HG02623 (cell line): ENCODE data around the gene SLC46A2.

Source experiments
- ATAC-seq: cut with Tn5 transposase; IDR thresholded peaks from one replicate; pipeline ENCODE4 v1.9.1; 2021; ENCODE audit warnings: moderate library complexity; ENCODE audit not compliant: unreplicated experiment

SLC46A2 gene

DNA sequence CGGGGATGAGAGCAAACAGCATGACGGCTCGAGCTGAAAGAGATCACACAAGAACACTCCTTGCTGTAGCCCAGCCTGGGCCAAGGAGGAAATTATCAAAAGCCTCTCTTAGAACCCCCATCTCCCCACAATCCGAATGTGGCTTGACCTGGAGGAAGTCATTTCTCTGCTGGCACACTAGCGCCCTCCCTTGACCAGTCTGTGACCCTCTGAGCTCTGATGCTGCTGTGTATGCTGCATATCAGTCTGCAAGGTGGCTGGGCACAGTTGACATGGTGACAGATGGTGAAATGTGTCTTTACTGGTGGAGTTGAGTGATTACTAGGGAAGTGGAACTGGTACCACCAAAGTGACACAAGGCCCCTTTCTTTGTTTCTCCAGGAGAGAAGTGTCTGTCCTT lies 3.3 kb downstream of the SLC46A2 start:
- no peak for ATAC-seq

DNA sequence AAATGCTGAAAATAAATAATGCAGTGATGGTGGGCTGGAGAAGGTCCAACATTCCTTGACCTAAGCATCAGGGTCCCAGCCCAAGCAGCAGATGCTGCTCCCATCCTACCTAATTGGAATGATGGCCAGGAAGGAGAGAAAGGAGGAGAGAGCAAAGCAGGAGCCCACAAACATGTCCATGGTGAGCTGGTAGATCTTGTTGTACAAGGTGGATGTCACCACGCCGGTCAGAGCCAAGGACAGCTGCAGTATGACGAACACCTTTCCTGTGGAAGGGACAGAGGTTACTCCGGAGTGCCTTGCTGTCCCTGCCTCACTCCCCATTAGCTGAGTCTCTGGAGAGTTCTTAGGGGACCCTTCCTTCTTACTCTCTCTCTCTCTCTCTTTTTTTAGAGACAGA lies 4.3 kb downstream of the SLC46A2 start:
- no peak for ATAC-seq

DNA sequence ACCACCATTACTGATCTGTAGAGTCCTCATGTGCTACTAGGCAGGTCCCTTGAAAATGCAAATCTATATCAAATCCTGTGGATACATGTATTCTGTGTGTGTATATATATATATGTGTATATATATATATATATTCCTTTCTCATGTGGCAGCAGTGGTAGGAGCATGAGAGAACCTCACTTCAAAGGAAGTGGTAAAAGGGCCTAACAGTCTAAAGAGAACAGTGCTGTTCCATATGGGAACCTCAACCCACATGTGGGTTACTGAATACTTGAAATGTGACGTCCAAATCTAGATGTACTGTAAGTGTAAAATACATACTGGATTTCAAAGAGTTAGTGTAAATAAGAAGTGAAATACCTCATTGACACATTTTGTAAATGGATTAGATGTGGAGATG lies 5.4 kb downstream of the SLC46A2 start:
- ATAC-seq = no peak

DNA sequence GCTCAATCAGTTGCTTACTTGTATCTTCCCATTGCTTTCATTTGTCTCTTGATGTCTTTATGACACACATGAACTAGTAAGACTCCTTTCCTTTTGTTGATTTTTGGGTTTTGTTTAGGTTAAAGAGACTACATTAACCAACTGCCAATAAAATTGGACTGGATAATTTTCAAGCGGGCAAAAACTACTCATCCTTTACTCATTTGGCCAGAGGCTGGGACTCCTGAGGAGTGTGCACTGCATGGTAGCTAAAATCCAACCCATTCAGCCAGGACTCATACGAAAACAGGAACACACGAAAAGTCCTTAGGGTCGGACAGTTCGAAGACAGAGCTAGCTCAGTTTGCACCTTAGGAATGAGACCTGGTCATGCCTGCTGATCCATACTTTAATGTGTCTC lies 6.0 kb downstream of the SLC46A2 start:
- ATAC-seq = no peak

DNA sequence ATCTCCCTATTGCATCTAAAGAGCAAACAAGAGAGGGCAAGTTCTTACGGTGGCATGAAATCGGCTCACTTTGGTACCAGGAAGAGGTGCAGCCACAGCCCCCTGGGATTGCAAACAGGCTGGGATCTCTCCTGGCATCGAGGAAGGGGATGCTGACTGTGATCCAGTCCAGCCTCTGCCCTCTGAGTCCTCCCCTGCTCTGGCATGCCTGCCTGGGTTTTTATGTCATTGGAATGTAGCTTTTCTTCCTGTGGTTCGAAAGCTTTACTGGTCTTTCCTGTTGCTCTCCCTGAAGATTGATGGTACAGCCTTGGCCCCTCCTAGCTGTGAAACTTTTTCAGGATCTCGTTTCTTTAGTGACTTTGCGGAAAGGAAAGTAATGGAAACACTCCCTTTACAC lies 6.6 kb downstream of the SLC46A2 start:
- ATAC-seq = no peak

DNA sequence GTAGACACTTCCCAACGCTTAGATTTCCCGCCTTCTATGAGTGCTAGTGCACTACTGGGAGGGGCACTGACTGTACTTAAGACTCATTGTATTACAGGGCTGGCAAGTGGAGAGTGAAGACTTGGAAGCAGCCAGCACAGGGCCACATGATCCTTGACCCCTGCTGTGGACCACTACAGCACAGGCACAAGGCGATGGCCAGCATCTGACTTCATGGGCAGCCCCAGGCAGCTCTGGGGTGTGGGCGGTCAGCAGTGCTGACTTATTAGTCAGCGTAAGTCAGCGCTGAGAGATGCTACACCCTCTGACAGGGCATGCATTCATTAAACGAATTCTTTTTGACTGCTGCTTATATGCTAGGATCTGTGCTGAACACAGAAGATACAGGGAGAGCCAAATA lies 9.3 kb downstream of the SLC46A2 start:
- no peak for ATAC-seq

DNA sequence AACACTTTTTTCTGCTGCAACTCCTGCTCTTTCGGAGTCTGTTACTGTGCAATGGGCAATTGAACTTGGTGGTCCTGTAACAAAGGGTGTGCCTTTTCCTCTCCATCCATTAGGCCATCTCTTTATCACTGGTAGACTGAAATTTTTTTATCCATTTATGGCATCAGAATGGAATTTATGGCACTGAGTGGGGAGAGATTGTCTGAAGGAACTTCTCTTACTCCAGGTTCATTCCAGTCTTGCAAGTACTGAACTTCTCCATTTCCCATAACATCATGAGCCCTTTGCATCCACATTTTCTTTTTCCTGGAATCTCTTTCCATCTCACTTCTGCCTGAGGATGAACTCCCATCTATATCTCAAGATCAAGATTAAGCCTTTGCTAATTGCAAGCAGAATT lies 10.0 kb downstream of the SLC46A2 start:
- ATAC-seq = no peak

DNA sequence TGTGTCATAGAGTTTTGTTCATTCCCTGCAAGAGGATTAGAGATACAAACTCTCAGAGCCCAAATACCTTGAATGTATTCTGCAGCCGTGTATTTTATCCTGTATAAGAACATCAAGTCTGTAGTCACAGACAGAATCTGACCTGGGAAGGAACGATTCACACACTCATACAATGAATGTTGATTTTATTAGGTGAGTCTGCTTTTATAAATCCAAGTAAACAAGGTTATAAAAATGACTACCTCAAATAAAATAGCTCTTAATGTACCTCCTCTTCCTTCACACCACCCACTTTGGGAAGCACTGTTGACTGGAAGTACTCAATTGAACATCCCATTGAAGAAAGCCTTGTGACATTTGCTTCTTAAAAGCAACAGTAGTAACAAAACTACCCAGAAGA lies 11.9 kb downstream of the SLC46A2 start:
- no peak for ATAC-seq

DNA sequence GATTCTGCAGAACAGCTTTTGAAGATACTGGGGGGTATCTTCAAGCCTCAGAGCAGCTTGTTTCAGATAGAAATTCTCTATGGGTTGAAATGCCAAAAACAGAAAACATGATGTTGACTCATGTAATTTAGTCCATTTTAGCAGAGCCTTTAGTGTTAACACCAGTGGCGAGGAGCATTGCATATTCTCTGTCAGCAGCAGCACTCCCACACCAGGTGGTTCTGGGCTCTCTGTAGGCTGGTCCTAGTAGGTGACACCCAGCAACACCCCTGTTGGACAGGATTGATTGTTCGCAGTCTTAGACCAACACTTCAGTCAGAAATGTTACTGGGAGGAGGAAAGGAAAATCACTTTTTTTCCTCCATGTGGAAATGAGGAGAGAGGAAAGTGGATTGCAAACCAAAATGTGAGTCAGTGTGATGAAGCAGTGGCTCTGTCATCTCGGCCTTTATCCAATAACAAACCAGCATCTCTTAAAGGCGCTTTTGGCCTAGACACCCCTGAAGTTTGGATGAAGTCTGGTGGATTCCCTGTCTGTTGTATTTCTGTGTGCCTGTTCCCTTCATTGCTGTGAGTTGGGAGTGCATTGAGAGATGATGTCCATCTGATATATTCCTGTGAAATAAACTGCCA lies 16.8 kb downstream of the SLC46A2 start:
- no peak for ATAC-seq

DNA sequence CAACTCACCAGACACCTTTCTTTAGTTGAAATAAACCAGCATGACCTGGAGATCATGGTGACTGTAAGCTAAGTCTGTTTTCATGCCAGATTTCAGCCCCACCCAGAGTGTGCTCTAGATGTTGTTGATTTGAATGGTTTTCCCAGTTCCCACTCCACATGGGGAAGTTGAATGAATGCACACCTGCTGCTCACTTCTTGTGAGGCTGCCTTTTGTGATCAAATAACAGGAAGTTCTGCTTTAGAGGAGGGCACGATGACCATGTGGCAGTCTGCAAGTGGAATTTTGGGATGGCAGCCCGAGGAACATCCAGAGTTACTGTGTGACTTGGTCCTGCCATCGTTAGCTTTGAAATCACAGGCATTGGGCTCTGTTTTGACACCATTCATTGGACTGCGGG lies 18.7 kb downstream of the SLC46A2 start:
- ATAC-seq = no peak

DNA sequence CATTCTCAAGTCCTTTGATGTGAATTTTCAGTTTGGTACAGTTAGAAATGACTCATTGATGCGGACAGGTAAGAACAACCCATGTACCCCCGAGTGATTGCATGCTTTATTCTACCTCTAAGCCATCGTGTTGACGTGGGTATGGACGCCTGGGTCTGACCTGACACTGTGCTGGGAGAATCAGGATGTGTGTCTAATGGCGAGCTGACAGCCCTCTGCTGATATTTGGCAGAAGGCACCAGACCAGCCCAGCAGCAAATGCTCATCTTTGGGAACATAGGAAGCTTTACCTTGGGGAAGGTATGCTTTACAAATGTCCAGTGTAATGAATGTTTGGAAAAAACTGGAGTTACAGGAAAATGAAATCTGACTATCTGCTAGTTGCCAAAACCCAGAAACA lies 20.1 kb downstream of the SLC46A2 start:
- ATAC-seq = no peak

DNA sequence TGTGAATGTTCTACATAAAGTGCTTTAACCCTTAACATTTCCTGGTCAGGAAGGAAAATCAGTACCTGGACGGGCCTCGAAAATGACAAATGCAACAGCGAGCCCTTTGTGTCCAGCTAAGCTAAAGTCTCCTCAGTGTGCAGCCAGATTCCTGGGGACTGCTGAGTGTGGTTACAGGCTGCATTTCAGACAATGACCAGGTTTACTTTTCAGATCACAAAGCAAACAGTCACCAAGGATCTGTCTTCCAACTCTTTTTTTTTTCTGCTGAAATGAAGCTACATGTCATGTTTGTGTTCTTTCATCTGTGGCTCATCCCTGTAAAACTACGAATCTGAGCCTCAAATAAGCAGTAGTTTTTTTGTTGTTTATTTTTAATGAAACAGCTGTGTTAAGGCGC lies 20.8 kb downstream of the SLC46A2 start:
- ATAC-seq = no peak

DNA sequence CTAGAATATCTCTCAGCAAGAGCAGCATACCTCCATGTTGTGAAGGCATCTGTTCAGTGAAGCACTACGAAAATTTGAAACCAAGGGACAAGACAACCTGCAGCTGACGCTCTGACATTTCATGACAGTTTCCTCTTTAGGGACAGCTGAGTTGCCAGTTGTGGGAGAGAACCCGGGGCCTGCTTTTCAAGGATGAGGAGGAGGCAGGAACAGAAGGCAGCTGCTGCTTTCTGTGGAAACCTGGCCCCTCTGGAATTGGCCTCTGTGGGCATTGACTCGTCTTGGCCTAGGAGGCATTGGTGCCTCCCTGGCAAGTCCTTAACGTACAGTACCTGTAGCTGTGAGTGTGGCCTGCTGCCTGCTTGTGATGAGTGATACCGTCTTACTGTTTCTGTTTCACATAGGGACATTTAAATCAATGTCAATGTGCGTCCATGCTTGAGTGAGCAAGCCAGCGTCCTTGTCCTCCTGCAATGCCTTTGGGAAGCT lies 21.6 kb downstream of the SLC46A2 start:
- no peak for ATAC-seq

DNA sequence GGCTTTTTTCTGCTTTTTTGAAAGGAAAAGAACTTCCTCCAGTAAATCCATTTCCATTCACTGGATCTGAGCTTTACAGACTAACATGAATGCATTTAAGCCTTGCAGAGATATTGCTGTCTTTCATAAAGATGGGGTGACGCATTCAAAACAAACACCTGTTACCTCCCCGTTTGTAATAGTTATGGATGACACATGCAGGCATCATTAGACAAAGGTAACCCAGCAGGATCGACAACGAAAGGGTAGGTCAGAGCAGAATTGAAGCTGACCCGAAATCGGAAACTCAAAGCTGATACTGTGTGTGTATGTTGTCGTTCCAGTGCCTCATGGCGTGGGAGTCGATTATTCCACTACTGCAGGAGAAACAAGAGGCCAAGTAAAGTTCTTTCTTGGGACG lies 22.2 kb downstream of the SLC46A2 start:
- ATAC-seq = no peak

DNA sequence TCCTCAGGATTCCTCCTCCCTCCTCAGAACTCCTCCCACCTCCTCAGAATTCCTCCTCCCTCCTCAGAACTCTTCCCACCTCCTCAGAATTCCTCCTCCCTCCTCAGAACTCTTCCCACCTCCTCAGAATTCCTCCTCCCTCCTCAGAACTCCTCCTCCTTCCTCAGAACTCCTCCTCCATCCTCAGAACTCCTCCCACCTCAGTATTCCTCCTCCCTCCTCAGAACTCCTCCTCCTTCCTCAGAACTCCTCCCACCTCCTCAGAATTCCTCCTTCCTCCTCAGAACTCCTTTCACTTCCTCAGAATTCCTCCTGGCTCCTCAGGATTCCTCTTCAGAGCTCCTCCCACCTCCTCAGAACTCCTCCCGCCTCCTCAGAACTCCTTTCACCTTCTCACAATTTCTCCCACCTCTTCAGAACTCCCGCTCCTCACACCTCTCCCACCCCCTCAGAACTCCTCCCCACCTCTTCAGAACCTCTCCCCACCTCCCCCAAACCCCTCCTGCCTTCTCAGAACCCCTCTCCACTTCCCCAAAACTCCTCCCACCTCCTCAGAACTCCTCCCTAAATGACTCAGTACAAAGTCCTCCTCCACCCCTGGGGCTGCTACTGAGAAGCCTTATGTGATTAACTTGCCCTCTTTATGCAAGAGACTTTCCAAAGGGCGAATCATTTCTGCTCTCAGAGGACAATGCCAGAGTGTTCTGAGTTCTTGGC lies 23.2 kb downstream of the SLC46A2 start:
- ATAC-seq = no peak

DNA sequence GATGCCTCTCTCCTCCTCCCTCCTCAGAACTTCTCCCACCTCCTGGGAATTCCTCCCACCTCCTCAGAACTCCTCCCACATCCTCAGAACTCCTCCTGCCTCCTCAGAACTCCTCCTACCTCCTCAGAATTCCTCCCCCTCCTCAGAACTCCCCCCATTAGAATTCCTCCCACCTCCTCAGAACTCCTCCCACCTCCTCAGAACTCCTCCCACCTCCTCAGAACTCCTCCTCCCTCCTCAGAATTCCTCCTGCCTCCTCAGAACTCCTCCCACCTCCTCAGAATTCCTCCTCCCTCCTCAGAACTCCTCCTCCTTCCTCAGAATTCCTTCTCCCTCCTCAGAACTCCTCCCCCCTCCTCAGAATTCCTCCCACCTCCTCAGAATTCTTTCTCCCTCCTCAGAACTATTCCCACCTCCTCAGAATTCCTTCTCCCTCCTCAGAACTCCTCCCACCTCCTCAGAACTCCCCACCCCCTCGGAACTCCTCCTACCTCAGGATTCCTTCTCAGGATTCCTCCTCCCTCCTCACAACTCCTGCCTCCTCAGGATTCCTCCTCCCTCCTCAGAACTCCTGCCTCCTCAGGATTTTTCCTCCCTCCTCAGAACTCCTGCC lies 23.9 kb downstream of the SLC46A2 start:
- ATAC-seq = no peak

DNA sequence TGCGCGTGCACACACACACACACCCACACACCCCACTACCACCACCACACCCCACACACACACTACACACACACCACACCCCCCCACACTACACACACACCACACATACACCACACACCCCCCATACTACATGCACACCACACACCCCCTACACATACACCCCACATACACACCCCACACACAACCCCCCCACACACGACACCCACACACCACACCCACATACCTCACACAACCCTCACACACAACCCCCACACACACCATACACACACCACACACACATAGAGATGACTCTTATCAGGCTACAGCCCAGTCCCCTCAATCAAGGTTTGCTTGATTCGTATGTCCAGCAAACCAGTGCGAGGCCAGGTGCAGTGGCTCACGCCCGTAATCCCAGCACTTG lies 25.7 kb downstream of the SLC46A2 start:
- ATAC-seq = no peak

DNA sequence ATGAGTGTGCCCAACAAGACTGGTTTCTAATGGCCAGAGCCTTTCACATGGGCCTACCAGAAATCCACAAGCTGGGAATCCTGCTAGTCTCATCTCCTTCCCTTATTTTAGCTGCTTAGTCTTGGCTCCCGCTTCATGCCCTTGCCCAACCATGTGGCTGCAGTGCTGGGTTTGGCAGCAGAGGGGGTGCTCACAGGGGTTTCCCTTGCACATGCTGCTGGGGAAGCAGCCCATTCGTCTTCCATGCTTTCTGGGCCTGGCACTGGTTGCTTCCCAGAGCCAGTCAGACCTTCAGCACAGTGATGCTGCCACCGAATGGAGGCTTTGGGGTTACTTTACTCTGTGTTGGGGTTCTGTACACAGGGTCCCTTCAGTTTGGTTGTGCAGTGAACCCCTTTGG lies 26.3 kb downstream of the SLC46A2 start:
- no peak for ATAC-seq

DNA sequence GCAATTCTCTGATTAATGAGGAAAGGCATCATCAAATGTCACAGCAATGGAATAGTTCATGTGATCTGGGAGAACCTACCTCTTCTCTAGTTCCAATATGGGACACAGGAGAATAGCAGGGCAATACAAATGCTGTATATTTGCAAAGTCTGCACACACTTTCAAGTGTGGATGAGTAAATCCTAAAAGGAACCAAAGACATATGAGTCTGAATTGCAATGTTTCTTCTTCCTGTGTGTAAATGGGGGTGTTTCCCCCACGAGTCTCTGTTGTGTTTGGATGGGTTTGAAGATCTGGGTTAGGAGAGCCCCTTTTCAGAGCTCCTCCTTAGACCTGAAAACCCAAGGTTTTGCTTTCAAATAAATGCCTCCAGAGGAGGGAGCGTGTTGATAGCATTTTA lies 26.9 kb downstream of the SLC46A2 start:
- ATAC-seq = no peak

DNA sequence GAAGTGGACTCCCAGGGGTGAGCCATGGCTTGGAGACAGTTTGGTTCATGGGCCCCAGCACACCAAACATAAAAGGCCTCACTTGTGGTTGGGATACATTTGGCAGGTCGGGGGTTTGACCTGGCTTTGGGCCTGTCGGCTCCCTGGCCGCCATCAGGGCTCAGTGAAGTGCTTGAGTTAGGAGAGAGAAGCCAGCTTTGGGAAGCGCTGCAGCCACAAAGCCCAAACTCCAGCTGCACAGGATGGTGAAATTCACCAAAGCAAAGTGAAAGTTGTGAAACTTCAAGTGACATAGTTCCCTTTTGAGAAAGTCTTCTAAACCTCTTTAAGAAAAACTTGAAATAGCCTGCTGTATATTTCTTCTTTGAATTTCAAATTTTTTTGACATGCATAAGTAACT lies 27.5 kb downstream of the SLC46A2 start:
- no peak for ATAC-seq

DNA sequence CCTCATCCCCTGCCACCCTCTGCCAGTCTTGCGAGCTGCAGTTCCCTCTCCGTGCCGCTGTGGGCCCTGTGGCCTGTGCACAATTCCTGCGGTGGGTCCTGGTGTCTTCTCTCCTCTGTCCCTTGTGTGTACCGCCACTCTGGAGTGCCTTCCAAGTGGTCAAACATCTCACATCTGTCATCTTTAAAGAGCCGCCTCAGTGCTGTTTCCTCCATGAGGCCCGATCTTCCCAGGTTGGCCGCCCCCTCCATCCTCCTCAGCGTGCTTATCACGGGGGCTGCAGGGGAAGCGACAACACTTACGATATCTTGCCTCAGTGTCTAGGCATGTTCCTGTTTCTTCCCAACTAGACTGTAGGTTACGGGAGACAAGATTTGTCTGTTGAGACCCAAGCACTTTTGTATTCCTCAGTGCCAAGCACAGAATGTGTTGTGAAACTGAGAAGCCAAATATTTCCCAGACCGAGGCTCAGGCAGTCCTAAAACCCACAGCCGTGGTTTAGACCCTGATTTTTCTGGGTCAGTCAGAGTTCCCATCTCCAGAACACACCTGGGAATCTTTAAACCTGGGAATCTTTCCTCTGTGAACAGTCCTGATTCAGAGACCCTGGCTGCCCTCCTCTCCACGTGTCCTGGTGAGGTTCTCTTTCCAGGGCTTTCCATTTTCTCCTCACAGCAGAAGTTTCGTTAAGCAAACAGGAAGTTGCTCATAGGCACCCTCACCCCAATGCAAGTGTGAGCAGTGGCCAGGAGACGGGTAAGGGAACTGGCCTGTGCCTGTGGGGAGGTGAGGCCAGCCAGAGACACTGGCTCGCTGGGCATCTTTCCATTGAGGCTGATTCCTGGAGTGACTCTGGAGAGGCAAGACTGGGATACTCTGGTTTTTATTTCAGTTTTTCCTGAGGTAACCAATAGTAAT lies 28.8 kb downstream of the SLC46A2 start:
- ATAC-seq = no peak
